Stimulated activated CD8-positive, alpha-beta memory T cell treated with anti-CD3 and anti-CD28 coated beads, Interleukin-4, amount 100 ng/mL, for 1 hour (primary cell): ENCODE results near the gene FGFR3.
A peak's percentile ranks its signal among the peaks of the same experiment; 100 is the strongest.

Experiments
- DNase-seq, 2 donors: peaks; one replicate each; pipeline ENCODE4 v3.0.0-alpha.2; 2020; ENCODE audit warnings: low read depth in 2 of 2, low spot score in 1 of 2

Gene FGFR3

DNA sequence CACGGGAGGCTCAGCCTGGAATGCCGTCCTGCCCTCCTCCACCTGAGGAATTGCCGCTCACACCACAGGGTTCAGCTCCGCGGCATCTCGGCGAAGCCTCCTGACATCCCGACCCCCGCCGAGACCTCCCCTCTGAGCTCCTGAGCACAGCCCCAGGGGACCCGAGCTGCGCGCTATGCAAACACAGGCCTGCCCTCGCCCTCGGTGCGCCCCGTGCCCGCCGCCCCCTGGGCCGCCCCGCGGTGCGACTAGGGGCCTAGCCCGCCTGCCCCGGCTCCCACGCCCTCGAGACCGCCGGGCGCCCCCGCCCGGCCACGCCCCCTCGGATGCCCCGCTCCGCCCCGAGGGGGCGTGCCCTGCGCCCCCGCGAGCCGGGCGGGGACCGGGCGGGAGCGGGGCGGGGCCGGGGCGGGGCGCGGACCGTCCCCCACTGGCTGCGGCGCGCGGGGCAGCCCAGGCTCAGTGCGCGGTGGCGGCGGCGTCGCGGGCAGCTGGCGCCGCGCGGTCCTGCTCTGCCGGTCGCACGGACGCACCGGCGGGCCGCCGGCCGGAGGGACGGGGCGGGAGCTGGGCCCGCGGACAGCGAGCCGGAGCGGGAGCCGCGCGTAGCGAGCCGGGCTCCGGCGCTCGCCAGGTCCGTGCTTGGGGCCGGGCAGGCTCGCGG is at the start of gene FGFR3:
FGFR3 (plus strand) TSS at position 462 of the 664 bp plus-strand sequence. CDS start 642 bp downstream, outside the sequence.
- DNase-seq = peak in 1 of 2 donors; percentile 8

DNA sequence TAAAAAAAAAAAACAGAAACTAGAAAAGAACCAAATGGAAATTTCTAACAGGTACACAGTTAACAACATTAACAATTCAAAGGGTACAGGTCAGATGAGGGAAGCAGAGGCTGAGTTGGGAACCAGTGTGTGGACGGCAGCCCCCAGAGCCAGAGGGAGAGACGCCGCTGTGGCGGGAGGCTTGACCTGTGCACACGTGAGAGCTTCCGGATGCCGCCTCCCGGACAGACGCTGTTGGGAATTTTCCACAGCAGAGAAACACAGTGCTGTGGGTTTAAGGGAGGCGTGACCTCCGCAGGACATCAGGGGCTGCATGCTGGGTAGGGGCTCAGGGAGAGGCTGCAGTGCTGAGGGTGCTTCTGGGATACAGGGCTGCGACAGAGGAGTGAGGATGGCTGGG is 49.5 kb upstream of the FGFR3 start:
- DNase-seq = no peak

DNA sequence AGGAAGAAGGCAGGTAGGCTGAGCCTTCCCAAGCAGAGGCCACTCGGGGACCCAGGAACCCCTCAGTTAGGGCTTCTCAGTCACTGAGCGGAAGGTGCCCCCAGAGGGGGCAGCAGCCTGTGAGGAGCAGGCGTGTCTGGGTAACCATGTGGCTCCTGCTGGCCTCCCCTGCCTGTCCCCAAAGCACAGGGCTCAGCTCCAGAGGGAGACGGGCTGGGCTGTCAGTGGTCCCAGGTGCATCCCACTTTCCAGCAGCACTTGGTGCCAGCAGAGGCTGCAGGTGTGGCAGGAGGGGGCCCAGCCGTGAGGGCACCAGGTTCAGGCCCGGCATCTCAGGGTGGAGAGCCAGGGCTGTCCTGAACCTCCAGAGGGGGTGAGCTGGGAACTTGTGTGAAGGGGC is 49.1 kb upstream of the FGFR3 start:
- DNase-seq = no peak

DNA sequence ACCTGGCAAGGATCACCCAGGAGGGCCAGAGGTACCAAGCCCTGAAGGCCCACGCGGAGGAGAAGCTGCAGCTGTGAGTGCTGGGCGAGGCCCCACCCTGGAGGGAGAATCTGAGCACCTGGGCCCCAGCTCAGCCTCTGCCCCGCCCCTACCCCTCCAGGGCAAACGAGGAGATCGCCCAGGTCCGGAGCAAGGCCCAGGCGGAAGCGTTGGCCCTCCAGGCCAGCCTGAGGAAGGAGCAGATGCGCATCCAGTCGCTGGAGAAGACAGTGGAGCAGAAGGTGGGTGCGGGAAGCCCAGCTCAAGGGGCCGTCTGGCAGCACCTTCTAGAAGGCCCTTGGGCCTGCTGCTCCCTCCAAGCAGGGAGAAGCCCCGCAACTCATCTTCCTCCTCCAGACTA is 48.5 kb upstream of the FGFR3 start:
- no peak for DNase-seq

DNA sequence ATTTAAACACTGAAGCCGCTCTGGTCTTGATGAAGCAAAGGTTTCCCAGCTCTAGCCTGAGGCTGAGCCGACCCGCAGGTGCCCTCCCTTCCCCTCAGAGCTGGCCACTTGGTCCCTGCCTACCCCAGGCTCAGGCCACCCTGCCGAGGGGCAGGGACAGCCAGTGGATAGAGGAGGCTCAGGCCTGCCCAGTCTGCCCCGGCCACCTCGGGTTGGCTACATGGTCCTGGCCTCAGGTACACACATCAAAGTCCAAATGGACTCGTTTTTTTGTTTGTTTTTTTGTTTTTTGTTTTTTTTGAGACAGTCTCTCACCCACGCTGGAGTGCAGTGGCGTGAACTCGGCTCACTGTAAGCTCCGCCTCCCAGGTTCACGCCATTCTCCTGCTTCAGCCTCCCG is 47.9 kb upstream of the FGFR3 start:
- DNase-seq = no peak

DNA sequence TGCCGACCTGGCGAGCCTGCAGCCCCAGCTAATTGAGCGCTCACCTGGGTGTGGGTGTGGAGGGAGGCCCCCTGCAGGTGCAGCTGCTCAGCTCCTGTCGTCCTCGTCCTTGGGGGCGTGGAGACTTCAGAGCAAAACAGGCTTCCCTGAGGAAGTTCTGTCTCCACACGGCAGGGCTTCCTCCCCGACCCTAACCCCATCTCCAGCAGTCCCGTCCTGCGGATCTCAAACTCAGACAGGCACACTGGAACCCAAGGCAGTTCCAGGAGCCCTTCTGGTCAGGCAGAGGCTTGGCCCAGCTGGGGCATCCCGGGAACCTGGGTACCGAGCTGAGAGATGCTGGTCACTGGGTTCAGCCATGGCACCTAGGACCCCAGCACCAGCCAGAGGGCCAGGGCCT is 47.4 kb upstream of the FGFR3 start:
- DNase-seq = no peak

DNA sequence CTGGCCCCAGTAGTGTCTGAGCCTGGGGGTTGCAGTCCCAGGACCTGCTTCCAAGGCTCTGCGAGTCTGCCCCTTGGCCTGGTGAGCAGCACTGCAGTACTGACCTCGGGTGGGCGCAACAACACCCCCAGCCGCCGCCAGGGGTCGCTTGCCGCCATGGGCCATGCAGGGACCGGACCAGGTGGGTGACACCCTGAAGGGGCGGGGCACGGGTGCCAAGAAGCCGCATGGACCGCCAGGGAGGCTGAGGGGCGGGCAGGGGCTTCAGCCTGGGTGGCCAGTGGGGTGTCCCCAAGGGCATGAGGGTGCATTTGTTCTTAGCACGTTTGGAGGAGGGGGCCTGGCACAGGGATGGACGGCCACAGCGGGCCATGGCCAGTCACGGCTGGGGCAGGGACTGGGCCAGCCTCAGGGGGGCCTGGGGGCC is 46.8 kb upstream of the FGFR3 start:
- peak; percentile 56 to 64 for DNase-seq

DNA sequence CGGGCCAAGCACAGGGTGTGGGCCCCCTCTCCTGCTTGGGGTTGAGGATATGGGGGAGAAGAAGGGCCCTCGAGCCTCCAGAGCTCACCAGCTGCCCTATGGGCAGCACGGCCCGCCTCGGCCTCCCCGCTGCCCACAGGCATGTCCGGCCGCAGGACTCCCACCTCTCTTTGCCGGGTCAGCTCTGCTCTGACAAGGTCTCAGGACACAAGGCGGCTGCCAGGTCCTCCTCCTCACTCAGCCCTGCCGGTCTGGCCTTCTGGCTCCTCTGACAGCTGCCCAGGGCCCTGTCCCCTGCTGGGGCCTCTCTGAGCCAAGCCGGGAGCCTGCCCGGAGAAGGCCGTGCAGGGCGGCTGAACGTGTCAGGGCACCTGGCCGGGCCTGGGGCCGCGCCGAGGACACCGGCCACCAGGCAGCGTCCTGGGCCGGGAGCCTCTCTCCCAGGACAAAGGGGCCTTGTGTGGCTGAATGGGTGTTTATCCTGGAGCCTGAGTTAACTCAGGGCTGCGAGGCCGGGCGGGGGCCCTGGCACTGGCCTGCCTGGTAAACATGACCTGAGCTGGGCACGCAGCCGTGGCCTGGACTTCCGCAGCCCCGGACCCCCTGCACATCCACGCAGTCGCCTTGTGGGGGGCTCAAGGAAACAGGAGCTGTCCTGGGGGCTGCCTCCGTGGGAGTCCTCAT is 46.0 kb upstream of the FGFR3 start:
- DNase-seq = no peak

DNA sequence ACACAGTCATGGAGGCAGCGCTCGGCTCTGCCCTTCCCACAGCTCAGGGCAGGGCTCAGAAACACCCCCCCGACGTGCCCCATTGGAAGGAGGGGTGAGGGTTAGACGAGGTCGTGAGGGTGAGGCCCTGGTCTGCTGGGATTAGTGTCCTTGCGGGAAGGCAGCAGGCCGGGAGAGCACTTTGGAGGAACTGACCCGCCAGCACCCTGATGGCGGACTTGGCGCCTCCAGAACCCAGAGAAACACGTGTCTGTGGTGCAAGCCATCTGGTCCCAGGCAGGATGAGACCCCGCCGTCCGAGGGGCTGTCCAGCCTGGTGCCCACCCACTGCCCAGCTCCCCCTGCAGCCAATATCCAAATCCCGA is 45.5 kb upstream of the FGFR3 start:
- no peak for DNase-seq

DNA sequence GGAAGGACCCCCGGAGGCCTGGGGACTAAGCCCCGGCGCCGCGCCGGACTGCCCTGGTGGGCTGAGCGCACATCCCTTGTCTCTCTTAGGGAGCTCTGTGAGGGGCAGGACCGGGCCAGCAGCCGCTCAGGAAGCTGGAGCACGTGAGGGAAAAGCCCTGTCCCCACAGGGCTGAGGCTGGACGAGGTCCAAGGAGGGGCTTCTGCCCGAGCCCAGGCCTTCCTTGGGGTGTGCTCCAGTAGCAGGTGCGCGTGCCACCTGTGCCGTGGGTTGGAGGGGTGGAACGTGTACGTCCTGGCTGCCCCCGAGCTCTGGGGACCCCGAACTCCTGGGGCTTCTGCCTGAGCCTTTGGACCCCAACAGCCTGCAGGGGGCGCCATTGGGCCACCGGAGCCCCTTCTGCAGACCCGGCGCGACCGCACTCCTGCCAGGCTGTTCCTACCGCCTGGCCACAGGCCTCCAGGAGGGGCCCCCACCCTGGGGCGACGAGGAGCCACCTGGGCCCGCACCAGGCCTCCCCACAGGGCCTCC is 44.6 kb upstream of the FGFR3 start:
- peak; percentile 45 to 58 for DNase-seq

DNA sequence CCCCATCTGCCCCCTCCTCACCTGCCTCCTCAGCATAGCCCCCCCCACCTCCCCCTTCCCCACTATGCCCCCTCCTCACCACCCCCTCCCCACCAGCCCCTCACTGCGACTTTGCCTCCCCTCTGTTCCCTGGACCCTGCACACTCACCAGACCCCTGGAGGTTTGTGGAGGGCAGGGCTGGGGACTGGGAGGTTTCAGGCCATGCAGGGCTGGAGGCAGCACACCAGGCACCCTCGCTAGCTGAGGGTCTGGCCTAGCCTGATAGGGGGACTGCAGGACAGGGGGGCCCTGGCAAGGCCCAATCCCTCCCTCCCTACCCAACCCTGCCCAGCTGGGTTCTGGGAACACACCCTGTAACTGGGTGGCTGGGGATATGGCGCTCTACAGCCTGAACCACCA is 43.7 kb upstream of the FGFR3 start:
- no peak for DNase-seq

DNA sequence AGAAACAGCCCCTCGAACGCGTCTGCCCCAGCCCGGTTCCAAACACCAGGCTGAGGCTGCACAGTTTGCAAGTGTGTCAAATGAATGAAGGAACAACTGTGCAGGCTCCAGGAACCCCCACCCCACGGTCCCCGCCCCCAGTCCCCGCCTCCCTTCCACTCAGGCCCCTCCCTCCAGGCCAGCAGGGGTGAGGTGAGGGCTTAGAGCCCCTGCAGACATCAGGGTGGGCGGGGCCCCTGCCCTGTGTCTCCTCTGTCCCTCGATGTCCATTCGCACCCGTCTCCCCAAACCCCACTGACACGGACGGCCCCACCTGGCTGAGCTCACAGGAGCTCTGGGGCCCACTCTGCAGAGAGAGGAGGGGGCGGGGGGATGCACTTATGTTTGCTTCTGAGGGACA is 43.3 kb upstream of the FGFR3 start:
- DNase-seq = no peak

DNA sequence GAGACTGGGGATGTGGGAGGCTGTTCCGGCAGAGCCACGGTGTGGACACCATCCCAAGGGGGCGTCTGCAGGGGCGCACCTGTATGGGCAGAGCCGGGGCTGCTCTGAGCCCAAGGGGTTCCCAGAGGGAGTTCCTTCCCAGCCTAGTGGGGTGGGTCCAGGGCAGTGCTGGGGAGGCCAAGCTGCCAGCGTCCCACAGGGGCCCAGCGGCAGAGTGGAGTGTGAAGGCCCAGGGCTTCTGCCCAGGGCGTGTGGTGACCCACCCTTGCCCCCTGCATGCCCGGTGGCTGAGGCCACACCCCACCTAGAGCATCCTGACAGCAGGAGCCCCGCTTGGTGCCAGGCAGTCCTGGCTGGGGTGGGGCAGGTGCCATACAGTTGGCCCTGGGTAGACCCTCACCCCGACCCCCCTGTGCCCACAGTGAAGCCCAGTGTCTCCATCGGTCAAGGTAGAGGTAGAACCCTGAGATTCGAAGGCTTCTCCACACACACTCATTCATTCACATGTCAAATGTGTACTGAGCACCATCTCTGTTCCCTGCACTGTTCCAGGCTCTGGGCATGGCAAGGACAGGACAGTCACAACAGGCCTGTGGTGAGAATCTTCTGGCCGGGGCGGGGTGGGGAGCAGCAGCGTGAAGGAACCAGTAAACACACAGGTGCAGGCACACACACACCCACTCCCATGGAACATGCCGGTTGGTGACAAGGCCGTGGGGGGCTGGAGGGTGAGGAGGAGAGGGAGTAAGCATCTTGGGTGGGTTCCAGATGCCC is 42.5 kb upstream of the FGFR3 start:
- no peak for DNase-seq

DNA sequence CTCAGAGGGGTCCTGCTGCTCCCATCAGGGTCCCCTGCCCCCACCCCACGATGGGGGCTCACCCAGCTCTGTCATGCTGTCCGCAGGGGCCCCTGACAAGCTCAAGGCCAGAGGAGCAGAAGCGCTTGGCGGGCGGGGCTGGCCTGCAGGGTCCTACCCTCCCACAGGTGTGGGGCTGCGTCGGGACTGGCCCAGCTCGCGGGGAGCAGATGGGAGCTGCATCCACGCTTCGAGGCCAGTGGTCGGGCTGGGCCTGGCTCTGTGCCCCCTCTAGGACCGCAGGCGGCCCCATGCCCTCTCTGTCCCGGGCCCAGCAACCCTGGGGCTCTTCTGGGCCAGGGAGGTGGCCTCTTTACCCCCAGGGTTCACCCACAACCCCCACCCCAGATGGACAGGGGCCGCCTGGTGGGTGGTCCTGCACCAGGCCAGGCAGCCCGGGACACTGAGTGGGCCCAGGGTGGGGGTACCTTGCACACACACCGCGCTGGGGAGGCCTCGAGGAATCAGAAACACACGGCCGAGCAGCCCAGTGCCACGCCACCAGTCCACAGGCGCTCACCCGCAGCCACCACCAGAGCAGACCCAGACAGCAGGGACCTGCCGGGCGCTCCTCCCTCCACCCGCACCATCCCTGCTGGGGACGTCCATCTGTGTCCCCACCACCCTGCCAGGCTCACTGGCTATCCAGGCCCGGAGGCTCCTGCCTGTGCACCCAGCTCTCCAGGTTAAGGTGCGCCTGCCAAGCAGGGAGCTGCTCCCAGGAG is 41.8 kb upstream of the FGFR3 start:
- DNase-seq = no peak

DNA sequence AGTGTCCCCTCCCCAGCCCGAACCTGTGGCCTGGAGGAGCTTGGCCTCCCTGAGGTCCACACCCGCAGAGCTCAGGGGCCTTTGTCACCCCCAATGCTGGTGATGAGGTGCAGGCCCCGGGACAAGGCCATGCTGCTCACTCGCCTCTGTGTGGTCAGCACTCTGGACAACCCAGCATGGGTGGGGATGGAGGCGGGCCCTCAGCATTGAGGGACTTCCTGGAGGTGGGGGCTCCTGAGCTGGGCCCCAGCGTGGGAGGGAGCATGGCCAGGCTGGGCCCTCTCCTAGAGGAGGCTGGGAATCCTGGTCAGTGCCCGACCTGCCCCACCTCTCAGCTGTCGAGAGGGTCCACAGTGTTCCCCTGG is 41.2 kb upstream of the FGFR3 start:
- DNase-seq = no peak

DNA sequence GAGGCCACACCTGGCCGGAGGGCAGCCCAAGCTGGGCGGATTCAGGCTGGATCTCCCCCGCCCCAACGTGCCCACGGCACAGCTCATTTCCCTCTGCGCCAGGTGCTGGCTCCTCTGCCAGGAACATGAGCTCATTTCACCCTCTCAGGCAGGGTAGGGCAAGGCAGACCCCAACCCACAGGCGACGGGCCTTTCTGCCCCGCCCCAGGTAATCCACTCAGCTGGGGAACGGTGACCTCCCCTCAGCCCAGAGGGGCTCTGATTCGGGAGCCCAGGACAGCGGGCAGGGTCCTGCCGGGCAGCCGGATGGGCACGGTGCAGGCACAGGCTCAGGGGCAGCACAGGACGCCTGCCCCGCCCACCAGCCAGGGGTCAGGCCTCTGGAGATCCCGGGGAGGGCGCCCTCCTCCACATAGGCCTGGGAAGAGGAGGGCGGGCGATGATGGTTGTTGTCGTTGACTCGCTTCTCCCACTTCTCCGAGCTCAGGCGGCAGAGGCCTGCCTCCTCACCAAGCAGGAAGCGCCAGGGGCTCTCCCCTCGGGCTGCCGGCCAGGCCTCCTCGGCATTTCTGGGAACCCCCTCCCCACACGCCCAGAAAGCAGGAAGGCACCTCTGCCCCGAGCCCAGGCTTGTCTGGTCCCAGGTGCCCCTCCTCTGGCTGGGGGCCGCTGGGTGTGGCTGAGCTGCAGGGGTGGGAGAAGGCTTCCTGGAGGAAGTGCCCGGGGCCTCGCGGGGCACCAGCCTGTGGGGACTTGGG is 40.6 kb upstream of the FGFR3 start:
- DNase-seq = no peak

DNA sequence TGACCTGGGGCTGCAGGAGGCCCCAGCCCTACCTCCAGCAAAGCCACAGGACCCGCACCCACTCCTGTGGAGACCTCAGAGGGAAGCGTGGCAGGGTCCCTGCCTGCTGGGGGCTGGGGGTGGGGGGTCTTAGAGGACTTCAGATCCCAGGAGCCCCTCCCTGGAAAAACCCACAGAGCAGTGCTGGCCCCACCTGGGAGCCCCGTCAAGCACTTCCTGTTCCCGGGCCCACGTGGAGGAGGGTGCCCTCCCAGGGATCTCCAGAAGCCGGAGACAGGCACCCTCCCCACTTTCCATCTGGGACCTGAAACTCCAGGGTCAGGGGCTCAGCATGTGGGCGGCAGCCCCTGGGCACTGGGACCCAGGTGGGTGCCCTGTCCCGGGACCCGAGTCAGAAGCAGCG is 39.8 kb upstream of the FGFR3 start:
- DNase-seq = no peak

DNA sequence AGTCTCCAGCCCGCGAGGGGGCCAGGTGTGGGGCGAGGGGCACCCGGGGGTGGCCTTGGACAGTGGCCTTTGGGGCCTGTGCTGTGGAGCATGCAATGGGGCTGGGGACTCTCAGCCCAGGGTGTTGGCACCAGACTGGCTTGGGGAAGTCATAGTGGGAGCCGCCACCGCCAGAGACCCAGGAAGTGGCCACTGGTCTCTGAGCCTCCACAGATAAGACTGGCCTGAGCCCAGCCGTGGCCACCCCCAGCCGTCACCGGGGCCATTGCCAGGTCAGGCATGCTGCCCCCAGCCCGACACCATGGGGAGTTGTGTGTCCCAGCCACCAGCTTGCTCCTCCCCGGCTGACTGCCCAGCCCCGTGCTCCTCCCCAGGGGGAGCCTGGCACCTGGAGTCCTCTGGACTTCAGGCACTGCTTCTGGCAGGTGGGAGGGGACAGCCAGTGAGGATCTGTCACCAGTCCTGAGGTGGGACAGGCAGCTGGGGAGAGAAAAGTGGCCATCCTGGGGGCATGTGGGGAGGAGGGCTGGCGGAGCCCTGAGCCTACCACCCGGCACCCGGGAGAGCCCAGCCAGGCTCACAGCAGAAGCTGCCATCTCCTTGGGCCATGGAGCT is 39.3 kb upstream of the FGFR3 start:
- no peak for DNase-seq

DNA sequence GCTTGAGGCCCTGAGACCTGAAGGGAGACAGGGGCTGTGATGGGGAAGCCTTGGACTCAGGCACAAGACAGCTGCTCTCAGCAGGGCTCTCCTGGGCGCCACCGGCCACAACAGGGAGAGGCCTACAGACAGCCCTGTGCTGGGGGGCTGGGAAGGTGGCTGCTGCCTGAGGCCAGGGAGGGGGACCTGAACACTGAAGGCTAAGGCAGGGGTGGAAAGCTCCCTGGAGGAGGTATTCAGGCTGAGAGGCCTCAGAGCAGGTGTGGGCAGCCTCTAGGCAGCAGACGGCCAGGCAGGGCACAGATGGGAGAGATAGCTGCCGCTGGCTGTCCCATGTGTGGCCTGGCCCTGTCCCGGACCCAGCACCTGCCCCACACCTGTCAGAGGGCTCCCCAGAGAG is 38.8 kb upstream of the FGFR3 start:
- DNase-seq = no peak

DNA sequence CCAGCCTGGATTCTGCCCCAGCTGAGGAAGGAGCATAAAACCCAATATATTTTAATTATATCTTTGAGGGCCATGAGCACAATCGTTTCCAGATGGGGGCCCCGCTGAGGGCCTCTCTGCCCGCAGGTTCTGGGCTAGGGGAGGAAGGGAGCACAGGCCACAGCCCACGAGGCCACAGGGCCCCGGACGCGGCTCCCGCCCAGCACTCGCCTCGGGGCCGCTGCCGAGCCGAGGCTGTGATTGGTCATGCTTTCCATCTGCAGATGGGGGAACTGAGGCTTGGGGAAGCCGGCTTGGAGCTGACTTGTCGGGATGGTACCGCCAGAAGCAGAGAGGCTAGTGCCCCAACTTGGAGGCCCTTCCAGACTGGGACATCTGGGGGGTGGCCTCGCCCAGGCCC is 37.8 kb upstream of the FGFR3 start:
- no peak for DNase-seq
